Erythroblast (primary cell): ENCODE data around the gene MGAT5.

Experiments
- GATA1 ChIP-seq: IDR thresholded peaks from 2 replicates; pipeline ENCODE4 v1.6.1; 2011; ENCODE audit warnings: low read depth, mild to moderate bottlenecking, control low read depth, low read length, moderate library complexity
- POLR2A ChIP-seq: IDR thresholded peaks from 2 replicates; pipeline ENCODE4 v1.6.1; 2011; ENCODE audit warnings: mild to moderate bottlenecking, low read length

DNA sequence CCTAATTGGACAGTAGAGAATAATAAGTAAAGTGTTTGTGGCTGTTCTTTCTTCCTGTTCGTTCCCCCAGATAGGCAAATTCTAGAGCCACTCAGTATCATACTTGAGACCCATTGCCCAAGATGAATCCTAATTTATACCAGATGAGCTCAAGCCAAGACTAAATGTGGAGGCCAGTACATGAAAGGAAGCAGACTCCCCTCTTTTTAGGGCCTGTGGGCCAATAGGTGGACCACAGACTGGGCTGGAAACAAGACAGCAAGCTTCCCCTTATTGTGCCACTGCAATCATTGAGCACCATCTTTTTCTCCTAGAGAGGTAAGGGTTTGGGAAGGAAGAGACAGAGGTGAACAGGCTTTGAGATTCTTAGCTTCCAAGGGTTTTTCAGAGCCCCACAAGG is 141.9 kb downstream of the MGAT5 start:
- TF ChIP-seq POLR2A (no peak), GATA1 (no peak)
